Neural cell (in vitro differentiated cells): ENCODE data around the gene MAD2L1.

Source experiments
- CTCF ChIP-seq: fragments of 450-650 bp; IDR thresholded peaks from 2 replicates; pipeline ENCODE4 v1.5.1; 2014; ENCODE audit warnings: antibody characterized with exemption, mild to moderate bottlenecking, moderate library complexity; ENCODE audit not compliant: poor library complexity, severe bottlenecking
- EZH2 ChIP-seq: fragments of 200-600, 300-800 bp; shearing (Covaris generic), sonication (generic); IDR thresholded peaks from 2 replicates; pipeline ENCODE4 v1.6.1; 2014; ENCODE audit warnings: antibody characterized with exemption, low read length, borderline replicate concordance, mild to moderate bottlenecking; ENCODE audit not compliant: insufficient read depth, poor library complexity, severe bottlenecking
- POLR2AphosphoS5 ChIP-seq: IDR thresholded peaks from 2 replicates; pipeline ENCODE4 v1.6.1; 2012
- RAD21 ChIP-seq: fragments of 450-650 bp; conservative IDR thresholded peaks from 2 replicates; pipeline ENCODE4 v1.6.1; 2014; ENCODE audit warnings: antibody characterized with exemption, mild to moderate bottlenecking, moderate library complexity
- SMC3 ChIP-seq: fragments of 450-650 bp; conservative IDR thresholded peaks from 2 replicates; pipeline ENCODE4 v1.6.1; 2014; ENCODE audit warnings: antibody characterized with exemption, mild to moderate bottlenecking, moderate library complexity; ENCODE audit not compliant: poor library complexity

- TF ChIP-seq SMC3 (no peak), CTCF (no peak), EZH2 (no peak), POLR2AphosphoS5 (no peak), RAD21 (no peak)
Measured at GRCh38 chr4:120085705-120086104, 19.1 kb upstream of the MAD2L1 start.
